A549 treated with DMSO at 1 μM for 4 hours (cell line): Measurements from ENCODE around the gene C18orf63. TPM values are rescaled to one million over a fixed set of nuclear protein-coding genes. Genes with fewer than 3 reads are reported as not detected.

Experiments used
- total RNA-seq: library from RNA; stranded (reverse); fragments of 200-300 nt; extraction: Qiagen RNA extraction; gene quantifications from 5 replicates; pipeline ENCODE4 v1.2.3, GENCODE V29; 2022; ENCODE audit warnings: low read depth

The C18orf63 gene
- not detected in 5 replicates for total RNA-seq

GRCh38 chr18:74315464-74316256 is at the start of gene C18orf63:
C18orf63 (plus strand) TSS chr18:74315839; CDS start chr18:74317866, 2,027 bp downstream.

DNA sequence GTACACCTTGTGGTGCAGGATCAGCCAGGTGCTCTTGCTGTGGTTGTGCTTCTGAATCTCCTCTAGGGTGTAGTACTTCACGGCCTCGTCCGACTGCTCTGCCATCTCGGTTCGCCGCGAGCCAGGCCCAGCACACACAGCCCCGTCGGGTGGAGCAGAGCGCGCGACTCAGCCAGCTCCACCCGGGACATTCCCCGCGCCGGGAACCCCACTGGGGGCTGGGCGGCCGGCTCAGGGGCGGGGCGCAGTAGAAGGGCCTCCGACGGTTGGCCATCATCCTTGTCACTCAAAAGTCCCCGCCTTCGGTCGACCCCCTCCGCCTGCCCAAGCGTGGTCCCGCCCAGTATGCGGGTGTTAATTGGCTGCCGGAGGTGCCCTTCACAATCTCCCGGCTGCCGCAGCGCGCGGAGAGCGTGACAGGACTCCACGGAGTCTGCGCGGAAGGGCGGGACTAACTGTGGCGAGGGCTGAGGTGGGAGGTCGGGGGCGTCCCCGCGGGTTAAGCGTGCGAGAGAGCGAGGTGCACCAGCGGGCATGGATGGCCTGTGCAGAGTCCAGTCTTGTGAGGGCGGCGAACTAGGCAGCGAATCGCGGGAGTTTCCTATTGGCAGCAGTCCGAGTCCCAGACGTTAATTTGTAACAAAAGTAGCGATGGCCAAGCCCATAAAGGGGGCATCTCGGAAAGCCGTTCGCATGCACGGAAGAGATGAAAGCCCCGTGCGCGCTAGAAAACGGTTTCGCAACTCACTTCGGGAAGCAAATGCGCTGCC is 23.7 kb upstream of the C18orf63 start, which contains the start of gene CYB5A:
Gene CYB5A (minus strand): TSS at position 193 of the 770 bp plus-strand sequence. CDS start 88 bp downstream, at position 105.

Other genes with a start within 250 kb of the C18orf63 start
- 0.51 to 1.6 TPM (median 0.88 TPM) in 5 replicates for gene FBXO15, start 168.0 kb upstream of the C18orf63 start, total RNA-seq
- gene TIMM21, start 167.3 kb upstream of the C18orf63 start, total RNA-seq = 38.3 to 64.3 TPM (median 63.7 TPM) in 5 replicates
- gene CYB5A, start 23.9 kb upstream of the C18orf63 start, total RNA-seq = 114 to 153 TPM (median 117 TPM) in 5 replicates
- gene DIPK1C, start 141.5 kb downstream of the C18orf63 start, total RNA-seq = not detected in 5 replicates
- 74.0 to 94.3 TPM (median 84.1 TPM) in 5 replicates for gene CNDP2, start 180.5 kb downstream of the C18orf63 start, total RNA-seq
- not detected in 5 replicates for gene CNDP1, start 218.7 kb downstream of the C18orf63 start, total RNA-seq